Endothelial cell of umbilical vein (primary cell): ENCODE results near the gene ARL11. TPM values are rescaled to one million over a fixed set of nuclear protein-coding genes. Genes with fewer than 3 reads are reported as not detected.
A peak's percentile ranks its signal among the peaks of the same experiment; 100 is the strongest.

Experiments used
- BruUV-seq: library from RNA; stranded (reverse); fragments of 400-500 nt; replicated peaks from 2 replicates; lab custom pipeline; 2021; lab: Mats Ljungman, UMichigan
- CTCF ChIA-PET: fragments of 300-600, 350-600 bp; sonication (Branson Sonifier 250); formaldehyde crosslinking; loops from one replicate; lab custom pipeline; 2021; ENCODE audit warnings: antibody characterized with exemption, inconsistent platforms; lab: Charles Lee
- POLR2A ChIA-PET: fragments of 300-600, 350-600 bp; sonication (Branson Sonifier 250); formaldehyde crosslinking; loops from one replicate; lab custom pipeline; 2021; ENCODE audit warnings: antibody characterized with exemption, inconsistent platforms; lab: Charles Lee
- DNase-seq: peaks from one replicate; pipeline ENCODE4 v3.0.0-alpha.2; 2011; ENCODE audit warnings: low read depth, low spot score
- FAIRE-seq: peaks from 2 replicates; lab custom pipeline; 2011; peaks lifted over from hg19 to GRCh38; lab: Jason Lieb, UNC
- H2AFZ ChIP-seq: 2 replicates; pipeline ENCODE4 v1.6.0; 2012; ENCODE audit warnings: low read depth, low read length, control low read depth, inconsistent platforms
- H3K27ac ChIP-seq: 2 replicates; pipeline ENCODE4 v1.5.1; 2011; ENCODE audit warnings: low read depth, mild to moderate bottlenecking, control low read depth, low read length, moderate library complexity; ENCODE audit not compliant: insufficient read depth
- H3K27me3 ChIP-seq, 2 experiments: 2 replicates each; pipeline versions ENCODE4 v1.6.0 to v1.6.1; 2011; ENCODE audit warnings: low read length in 2 of 2, mixed read lengths in 1 of 2; ENCODE audit not compliant: control insufficient read depth in 2 of 2, insufficient read depth in 2 of 2
- H3K36me3 ChIP-seq, 2 experiments: 2 replicates in 1 of 2; 3 replicates in 1 of 2; pipeline ENCODE4 v1.5.1; 2011; ENCODE audit warnings: low read length in 2 of 2, mild to moderate bottlenecking in 1 of 2, moderate library complexity in 1 of 2; ENCODE audit not compliant: control insufficient read depth in 2 of 2, insufficient read depth in 2 of 2; ENCODE audit errors: extremely low read depth in 1 of 2
- H3K4me1 ChIP-seq: 3 replicates; pipeline ENCODE4 v1.5.1; 2011; ENCODE audit warnings: mild to moderate bottlenecking, low read length; ENCODE audit not compliant: control insufficient read depth, insufficient read depth; ENCODE audit errors: extremely low read depth
- H3K4me2 ChIP-seq: 2 replicates; pipeline ENCODE4 v1.6.1; 2011; ENCODE audit warnings: low read length, control low read depth, mixed read lengths; ENCODE audit not compliant: insufficient read depth
- H3K4me3 ChIP-seq, 3 experiments: fragments of 200-600 bp in 1 of 3; sonication (generic), shearing (Covaris generic) in 1 of 3; replicated peaks in 1 of 3; 2 replicates each; pipeline ENCODE4 v1.5.1; 2011 to 2016; ENCODE audit warnings: control low read depth in 3 of 3, low read length in 3 of 3, mild to moderate bottlenecking in 2 of 3, inconsistent platforms in 1 of 3, low read depth in 1 of 3, moderate library complexity in 1 of 3; ENCODE audit not compliant: insufficient read depth in 1 of 3
- H3K79me2 ChIP-seq: 2 replicates; pipeline ENCODE4 v1.6.0; 2012; ENCODE audit warnings: low read length, inconsistent platforms; ENCODE audit not compliant: control insufficient read depth, insufficient read depth
- H3K9ac ChIP-seq: replicated peaks from 2 replicates; pipeline ENCODE3; 2011; ENCODE audit warnings: low read length, control low read depth; ENCODE audit not compliant: insufficient read depth; ENCODE audit errors: extremely low read depth
- H3K9me1 ChIP-seq: replicated peaks from 3 replicates; pipeline ENCODE4 v1.6.0; 2011; ENCODE audit warnings: mild to moderate bottlenecking, low read length; ENCODE audit not compliant: control insufficient read depth, insufficient read depth; ENCODE audit errors: extremely low read depth
- H3K9me3 ChIP-seq: replicated peaks from 2 replicates; pipeline ENCODE4 v1.5.1; 2012; ENCODE audit warnings: low read length, inconsistent platforms; ENCODE audit not compliant: control insufficient read depth, insufficient read depth
- H4K20me1 ChIP-seq: replicated peaks from 2 replicates; pipeline ENCODE3; 2011; ENCODE audit warnings: mild to moderate bottlenecking, low read length; ENCODE audit not compliant: control insufficient read depth, insufficient read depth; ENCODE audit errors: extremely low read depth
- EZH2 ChIP-seq: IDR thresholded peaks from 2 replicates; pipeline ENCODE4 v1.6.1; 2012; ENCODE audit warnings: borderline replicate concordance, low read depth, mild to moderate bottlenecking, moderate library complexity, low read length, inconsistent platforms; ENCODE audit not compliant: severe bottlenecking
- FOS ChIP-seq: IDR thresholded peaks from 2 replicates; pipeline ENCODE4 v1.6.1; 2011; ENCODE audit warnings: mild to moderate bottlenecking, low read length, moderate library complexity, borderline replicate concordance; ENCODE audit not compliant: insufficient read depth
- GATA2 ChIP-seq: IDR thresholded peaks from 2 replicates; pipeline ENCODE4 v1.7.0; 2011; ENCODE audit warnings: low read depth, mild to moderate bottlenecking, moderate library complexity, mixed read lengths, low read length; ENCODE audit not compliant: insufficient read length, insufficient read depth
- JUN ChIP-seq: IDR thresholded peaks from 2 replicates; pipeline ENCODE4 v1.6.1; 2011; ENCODE audit warnings: borderline replicate concordance, low read depth; ENCODE audit not compliant: insufficient read length, insufficient read depth
- MAX ChIP-seq: IDR thresholded peaks from 2 replicates; pipeline ENCODE4 v1.6.1; 2011; ENCODE audit not compliant: insufficient read depth, insufficient read length
- MYC ChIP-seq: IDR thresholded peaks from one replicate; pipeline ENCODE4 v1.6.1; 2011; ENCODE audit warnings: mild to moderate bottlenecking, low read depth, low read length
- POLR2A ChIP-seq: IDR thresholded peaks from 2 replicates; pipeline ENCODE4 v1.6.1; 2012; ENCODE audit warnings: low read depth, mild to moderate bottlenecking, control low read depth, low read length
- POLR2AphosphoS5 ChIP-seq: IDR thresholded peaks from 2 replicates; pipeline ENCODE4 v1.6.1; 2012; ENCODE audit warnings: low read depth, mild to moderate bottlenecking, control low read depth, low read length, moderate library complexity; ENCODE audit not compliant: insufficient read depth
- dilution Hi-C: fragments of 300-500 bp; cut with MboI; formaldehyde crosslinking; loops from one replicate; pipeline ENCODE4 v1.15.0; 2019; ENCODE audit warnings: low sequenced_read_pairs; ENCODE audit not compliant: extremely low pct_ligation_motif_present
- intact Hi-C: fragments of 100-400 bp; cut with micrococcal nuclease; formaldehyde crosslinking; loops from one replicate; pipeline ENCODE4 v1.10.0; 2022
- polyA plus RNA-seq, 4 experiments: library from polyadenylated mRNA; depleted of rRNA in 3 of 4; stranded (reverse) in 3 of 4; unstranded in 1 of 4; fragments of >200 nt; gene quantifications; 2 replicates each; pipeline versions ENCODE4 v1.2.1 to v1.2.3, GENCODE V29; 2011 to 2012; ENCODE audit warnings: missing spikeins in 1 of 4
- total RNA-seq: library from RNA; stranded (reverse); gene quantifications from 2 replicates; pipeline ENCODE4 v1.2.3, GENCODE V29; 2021
- TF ChIP-seq, protein P1 (sequence below), 2 donors: IDR thresholded peaks; 1 replicate in 1 of 2; 2 replicates in 1 of 2; pipeline ENCODE4 v1.5.1; 2011; ENCODE audit warnings: low read length in 2 of 2, mild to moderate bottlenecking in 2 of 2, moderate library complexity in 2 of 2, control low read depth in 1 of 2, inconsistent platforms in 1 of 2, low read depth in 1 of 2; ENCODE audit not compliant: insufficient read depth in 1 of 2; ENCODE audit errors: extremely low read depth in 1 of 2

The ARL11 gene
- total and polyA plus RNA-seq, 2 donors (not counting 3 experiments of a cell fraction or from before 2014, with no cell fraction given): 0.06 to 0.20 TPM

- Histone ChIP-seq H4K20me1 (no peaks in the 10 kb centered on the region), H3K36me3 (peaks cover 0 to 5% of the 10 kb centered on the region in 2 experiments), H3K27me3 (no peaks in the 10 kb centered on the region), H2AFZ (no peak overlapping the region), H3K27ac (no peak overlapping the region), H3K4me2 (no peak overlapping the region), H3K9me3 (no peaks in the 10 kb centered on the region), H3K9me1 (no peaks in the 10 kb centered on the region), H3K4me1 (peaks cover 12% of the 10 kb centered on the region), H3K9ac (no peak overlapping the region), H3K4me3 (no peak overlapping the region), H3K79me2 (peaks cover 19% of the 10 kb centered on the region)
- ChIA-PET CTCF (no interaction called here), POLR2A (no interaction called here)
- no peak for TF ChIP-seq MYC
- DNase-seq (no peak), FAIRE-seq (no peak)
- BruUV-seq: no TSS peak
- dilution Hi-C loops (no loop called here), intact Hi-C loops (no loop called here)
These were observed 47.2 kb upstream of the ARL11 start for GRCh38 chr13:49580980-49581680.

DNA sequence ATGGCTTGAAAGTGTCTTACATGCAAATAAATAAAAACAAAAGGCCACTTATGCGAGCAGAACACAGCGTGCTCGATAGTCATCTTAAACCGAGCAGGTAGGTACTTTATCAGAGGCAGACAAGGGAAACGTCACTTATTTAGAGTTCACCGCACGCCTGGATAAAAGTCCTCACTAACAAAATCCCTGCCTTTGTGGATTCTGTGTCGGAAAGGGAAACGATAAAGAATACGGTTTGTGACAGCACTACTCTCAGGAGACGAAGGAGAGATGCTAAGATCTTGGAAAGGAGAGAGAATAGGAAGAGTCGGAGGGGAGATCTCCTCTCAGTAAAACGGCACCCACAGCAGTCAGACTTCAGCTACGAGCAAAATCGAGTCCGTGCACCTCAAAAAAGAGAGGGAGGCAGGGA, 43.5 kb upstream of the ARL11 start:
- H3K9me3 ChIP-seq: no peaks in the 10 kb centered on the region
- no TSS peak for BruUV-seq
- H3K4me3 ChIP-seq: peak overlapping the region; percentile 85 to 94 (median 89)
- H4K20me1 ChIP-seq: no peaks in the 10 kb centered on the region
- peaks cover 16% of the 10 kb centered on the region for H3K4me1 ChIP-seq
- H3K27ac ChIP-seq: peak overlapping the region; percentile 64
- H3K27me3 ChIP-seq: no peaks in the 10 kb centered on the region
- TF ChIP-seq POLR2A (no peak), FOS (no peak), JUN (no peak), MAX (no peak), POLR2AphosphoS5 (no peak), EZH2 (no peak), MYC (no peak), GATA2 (no peak)
- TF ChIP-seq, protein P1, sequence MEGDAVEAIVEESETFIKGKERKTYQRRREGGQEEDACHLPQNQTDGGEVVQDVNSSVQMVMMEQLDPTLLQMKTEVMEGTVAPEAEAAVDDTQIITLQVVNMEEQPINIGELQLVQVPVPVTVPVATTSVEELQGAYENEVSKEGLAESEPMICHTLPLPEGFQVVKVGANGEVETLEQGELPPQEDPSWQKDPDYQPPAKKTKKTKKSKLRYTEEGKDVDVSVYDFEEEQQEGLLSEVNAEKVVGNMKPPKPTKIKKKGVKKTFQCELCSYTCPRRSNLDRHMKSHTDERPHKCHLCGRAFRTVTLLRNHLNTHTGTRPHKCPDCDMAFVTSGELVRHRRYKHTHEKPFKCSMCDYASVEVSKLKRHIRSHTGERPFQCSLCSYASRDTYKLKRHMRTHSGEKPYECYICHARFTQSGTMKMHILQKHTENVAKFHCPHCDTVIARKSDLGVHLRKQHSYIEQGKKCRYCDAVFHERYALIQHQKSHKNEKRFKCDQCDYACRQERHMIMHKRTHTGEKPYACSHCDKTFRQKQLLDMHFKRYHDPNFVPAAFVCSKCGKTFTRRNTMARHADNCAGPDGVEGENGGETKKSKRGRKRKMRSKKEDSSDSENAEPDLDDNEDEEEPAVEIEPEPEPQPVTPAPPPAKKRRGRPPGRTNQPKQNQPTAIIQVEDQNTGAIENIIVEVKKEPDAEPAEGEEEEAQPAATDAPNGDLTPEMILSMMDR (IDR thresholded peaks at IDR 0.05; ENCODE audit: extremely low read depth in 1 of 2, insufficient read depth in 1 of 2, low read depth in 1 of 2, low read length in 2 of 2): no peak
- CTCF ChIA-PET: interaction anchor here (2.0 kb wide), 1 partner anchor 22 kb away, joined by 12 read pairs; no protein-coding TSS in a partner anchor
- peak; percentile 43 for DNase-seq
- FAIRE-seq: peak; percentile 66
- H3K9ac ChIP-seq: peak overlapping the region; percentile 65
- POLR2A ChIA-PET: no interaction called here
- peak overlapping the region; percentile 90 for H3K4me2 ChIP-seq
- peaks cover 19% of the 10 kb centered on the region for H3K79me2 ChIP-seq
- H2AFZ ChIP-seq: peak overlapping the region; percentile 98
- intact Hi-C loops: loop anchor here (1.0 to 5.0 kb wide), 3 partner anchors 140 to 607 kb away; partner anchors contain the start of genes CAB39L, FNDC3A and SETDB2
- H3K9me1 ChIP-seq: no peaks in the 10 kb centered on the region
- H3K36me3 ChIP-seq: peaks cover 0 to 3% of the 10 kb centered on the region in 2 experiments
- dilution Hi-C loops: no loop called here
